ENCODE data around the gene FOXD4L6.
"Not testable (repeated sequence)": the region's sequence is repeated elsewhere in the genome, so short reads cannot be mapped to it uniquely, and the experiment has no call there.

The FOXD4L6 gene

GRCh38 chr9:41119311-41119710 is 9.2 kb downstream of the FOXD4L6 start:
- H3K9me3 ChIP-seq (ENCODE audit: insufficient read depth, low read depth, low read length); H3K9ac ChIP-seq (ENCODE audit: low read depth, low read length); H3K4me3 ChIP-seq (ENCODE audit: low read length); H3K36me3 ChIP-seq (ENCODE audit: insufficient read depth, low read depth, low read length); H3K4me1 ChIP-seq (ENCODE audit: insufficient read depth, low read length); H3K27ac ChIP-seq (ENCODE audit: low read length): not testable (repeated sequence)
- peaks cover 31% of the 10 kb centered on the region for H3K27me3 ChIP-seq (ENCODE audit: insufficient read depth, low read length)

GRCh38 chr9:41113348-41113747 is 15.1 kb downstream of the FOXD4L6 start:
- H3K4me3 ChIP-seq (ENCODE audit: low read length); H3K36me3 ChIP-seq (ENCODE audit: insufficient read depth, low read depth, low read length); H3K4me1 ChIP-seq (ENCODE audit: insufficient read depth, low read length); H3K9ac ChIP-seq (ENCODE audit: low read depth, low read length); H3K27ac ChIP-seq (ENCODE audit: low read length); H3K9me3 ChIP-seq (ENCODE audit: insufficient read depth, low read depth, low read length): not testable (repeated sequence)
- peaks cover 16% of the 10 kb centered on the region for H3K27me3 ChIP-seq (ENCODE audit: insufficient read depth, low read length)

GRCh38 chr9:41111414-41111813 is 17.1 kb downstream of the FOXD4L6 start:
- not testable (repeated sequence) for H3K9me3 ChIP-seq (ENCODE audit: insufficient read depth, low read depth, low read length)

GRCh38 chr9:41110913-41111312 is 17.6 kb downstream of the FOXD4L6 start:
- H3K9me3 ChIP-seq (ENCODE audit: insufficient read depth, low read depth, low read length); H3K9ac ChIP-seq (ENCODE audit: low read depth, low read length); H3K36me3 ChIP-seq (ENCODE audit: insufficient read depth, low read depth, low read length); H3K4me1 ChIP-seq (ENCODE audit: insufficient read depth, low read length); H3K27ac ChIP-seq (ENCODE audit: low read length); H3K4me3 ChIP-seq (ENCODE audit: low read length): not testable (repeated sequence)
- peaks cover 30% of the 10 kb centered on the region for H3K27me3 ChIP-seq (ENCODE audit: insufficient read depth, low read length)

More at GRCh38 chr9:41111414-41111813, 17.1 kb downstream of the FOXD4L6 start:
- H3K9ac ChIP-seq (ENCODE audit: low read depth, low read length); H3K4me3 ChIP-seq (ENCODE audit: low read length); H3K4me1 ChIP-seq (ENCODE audit: insufficient read depth, low read length); H3K27ac ChIP-seq (ENCODE audit: low read length); H3K36me3 ChIP-seq (ENCODE audit: insufficient read depth, low read depth, low read length): not testable (repeated sequence)
- H3K27me3 ChIP-seq (ENCODE audit: insufficient read depth, low read length), result peaks cover 28% of the 10 kb centered on the region

GRCh38 chr9:41109253-41109652 is 19.2 kb downstream of the FOXD4L6 start:
- not testable (repeated sequence) for H3K9ac ChIP-seq (ENCODE audit: low read depth, low read length); H3K27ac ChIP-seq (ENCODE audit: low read length); H3K9me3 ChIP-seq (ENCODE audit: insufficient read depth, low read depth, low read length); H3K4me1 ChIP-seq (ENCODE audit: insufficient read depth, low read length); H3K4me3 ChIP-seq (ENCODE audit: low read length); H3K36me3 ChIP-seq (ENCODE audit: insufficient read depth, low read depth, low read length)
- peaks cover 35% of the 10 kb centered on the region for H3K27me3 ChIP-seq (ENCODE audit: insufficient read depth, low read length)

- H3K27me3 ChIP-seq (ENCODE audit: insufficient read depth, low read length), result peaks cover 35% of the 10 kb centered on the region
- H3K4me3 ChIP-seq (ENCODE audit: low read length), result not testable (repeated sequence)
Measured at GRCh38 chr9:41108816-41109215, 19.7 kb downstream of the FOXD4L6 start.

GRCh38 chr9:41106472-41107116 is 21.9 kb downstream of the FOXD4L6 start:
- not testable (repeated sequence) for H3K9me3 ChIP-seq (ENCODE audit: insufficient read depth, low read depth, low read length); H3K4me1 ChIP-seq (ENCODE audit: insufficient read depth, low read length); H3K4me3 ChIP-seq (ENCODE audit: low read length); H3K27ac ChIP-seq (ENCODE audit: low read length); H3K36me3 ChIP-seq (ENCODE audit: insufficient read depth, low read depth, low read length); H3K9ac ChIP-seq (ENCODE audit: low read depth, low read length)
- H3K27me3 ChIP-seq (ENCODE audit: insufficient read depth, low read length), result peaks cover 35% of the 10 kb centered on the region

More at GRCh38 chr9:41108816-41109215, 19.7 kb downstream of the FOXD4L6 start:
- not testable (repeated sequence) for H3K4me1 ChIP-seq (ENCODE audit: insufficient read depth, low read length); H3K27ac ChIP-seq (ENCODE audit: low read length); H3K9me3 ChIP-seq (ENCODE audit: insufficient read depth, low read depth, low read length); H3K9ac ChIP-seq (ENCODE audit: low read depth, low read length); H3K36me3 ChIP-seq (ENCODE audit: insufficient read depth, low read depth, low read length)

GRCh38 chr9:41105557-41106253 is 22.8 kb downstream of the FOXD4L6 start:
- not testable (repeated sequence) for H3K9me3 ChIP-seq (ENCODE audit: insufficient read depth, low read depth, low read length); H3K9ac ChIP-seq (ENCODE audit: low read depth, low read length); H3K27ac ChIP-seq (ENCODE audit: low read length); H3K36me3 ChIP-seq (ENCODE audit: insufficient read depth, low read depth, low read length); H3K4me1 ChIP-seq (ENCODE audit: insufficient read depth, low read length); H3K4me3 ChIP-seq (ENCODE audit: low read length)
- H3K27me3 ChIP-seq (ENCODE audit: insufficient read depth, low read length), result peaks cover 31% of the 10 kb centered on the region

GRCh38 chr9:41104542-41104941 is 23.9 kb downstream of the FOXD4L6 start:
- not testable (repeated sequence) for H3K4me3 ChIP-seq (ENCODE audit: low read length); H3K9ac ChIP-seq (ENCODE audit: low read depth, low read length); H3K27ac ChIP-seq (ENCODE audit: low read length); H3K4me1 ChIP-seq (ENCODE audit: insufficient read depth, low read length); H3K9me3 ChIP-seq (ENCODE audit: insufficient read depth, low read depth, low read length); H3K36me3 ChIP-seq (ENCODE audit: insufficient read depth, low read depth, low read length)
- peaks cover 31% of the 10 kb centered on the region for H3K27me3 ChIP-seq (ENCODE audit: insufficient read depth, low read length)

- H3K4me1 ChIP-seq (ENCODE audit: insufficient read depth, low read length); H3K9me3 ChIP-seq (ENCODE audit: insufficient read depth, low read depth, low read length); H3K27me3 ChIP-seq (ENCODE audit: insufficient read depth, low read length); H3K36me3 ChIP-seq (ENCODE audit: insufficient read depth, low read depth, low read length); H3K9ac ChIP-seq (ENCODE audit: low read depth, low read length); H3K27ac ChIP-seq (ENCODE audit: low read length); H3K4me3 ChIP-seq (ENCODE audit: low read length): not testable (repeated sequence)
Measured at GRCh38 chr9:41100508-41100907, 28.0 kb downstream of the FOXD4L6 start.

- H3K4me3 ChIP-seq (ENCODE audit: low read length); H3K4me1 ChIP-seq (ENCODE audit: insufficient read depth, low read length); H3K27me3 ChIP-seq (ENCODE audit: insufficient read depth, low read length); H3K9ac ChIP-seq (ENCODE audit: low read depth, low read length); H3K9me3 ChIP-seq (ENCODE audit: insufficient read depth, low read depth, low read length); H3K27ac ChIP-seq (ENCODE audit: low read length); H3K36me3 ChIP-seq (ENCODE audit: insufficient read depth, low read depth, low read length): not testable (repeated sequence)
Measured at GRCh38 chr9:41098759-41099158, 29.7 kb downstream of the FOXD4L6 start.

- H3K4me3 ChIP-seq (ENCODE audit: low read length); H3K4me1 ChIP-seq (ENCODE audit: insufficient read depth, low read length); H3K9me3 ChIP-seq (ENCODE audit: insufficient read depth, low read depth, low read length); H3K36me3 ChIP-seq (ENCODE audit: insufficient read depth, low read depth, low read length); H3K27ac ChIP-seq (ENCODE audit: low read length); H3K9ac ChIP-seq (ENCODE audit: low read depth, low read length); H3K27me3 ChIP-seq (ENCODE audit: insufficient read depth, low read length): not testable (repeated sequence)
Measured at GRCh38 chr9:41095060-41095459, 33.4 kb downstream of the FOXD4L6 start.
